B cell (primary cell): ENCODE measurements around the gene CNIH4. TPM values are rescaled to one million over a fixed set of nuclear protein-coding genes. Genes with fewer than 3 reads are reported as not detected.

Source experiments
- ATAC-seq: fragments of 200-7000 bp; cut with Tn5 transposase; one replicate; pipeline ENCODE4 v1.10.0; 2021; ENCODE audit warnings: low read depth, mild to moderate bottlenecking, moderate number of reproducible peaks, moderate library complexity
- CTCF ChIA-PET: fragments of 350-600 bp; sonication (Branson Sonifier 250); formaldehyde crosslinking; loops from one replicate; lab custom pipeline; 2021; ENCODE audit warnings: antibody characterized with exemption, inconsistent platforms; lab: Charles Lee
- POLR2A ChIA-PET: fragments of 350-600 bp; sonication (Branson Sonifier 250); formaldehyde crosslinking; loops from one replicate; lab custom pipeline; 2021; ENCODE audit warnings: antibody characterized with exemption; lab: Charles Lee
- DNase-seq: peaks from one replicate; pipeline ENCODE4 v3.0.0; 2013
- H2AFZ ChIP-seq: 2 replicates; pipeline ENCODE4 v1.6.1; 2012; ENCODE audit warnings: mild to moderate bottlenecking, low read depth, low read length; ENCODE audit not compliant: insufficient read depth, poor library complexity, severe bottlenecking
- H3K27ac ChIP-seq, 2 donors: 1 replicate in 1 of 2; 2 replicates in 1 of 2; pipeline ENCODE4 v1.5.1; 2012 to 2013; ENCODE audit warnings: low read length in 2 of 2, mild to moderate bottlenecking in 2 of 2, moderate library complexity in 1 of 2
- H3K27me3 ChIP-seq, 4 experiments: fragments of 200-600 bp in 1 of 4; sonication (generic) in 1 of 4; replicated peaks in 1 of 4; 1 replicate in 2 of 4; 2 replicates in 2 of 4; pipeline versions ENCODE4 v1.6.1 to v1.7.0; 2013 to 2016; ENCODE audit warnings: low read length in 3 of 4, mild to moderate bottlenecking in 2 of 4, mixed read lengths in 1 of 4, moderate library complexity in 1 of 4; ENCODE audit not compliant: insufficient read depth in 4 of 4, control insufficient read depth in 3 of 4; ENCODE audit errors: control extremely low read depth in 1 of 4
- H3K36me3 ChIP-seq, 2 experiments: replicated peaks in 1 of 2; 1 replicate in 1 of 2; 2 replicates in 1 of 2; pipeline versions ENCODE4 v1.6.1 to v1.7.1; 2013; ENCODE audit warnings: low read length in 1 of 2; ENCODE audit not compliant: insufficient read depth in 2 of 2, control insufficient read depth in 1 of 2; ENCODE audit errors: control extremely low read depth in 1 of 2, extremely low read depth in 1 of 2
- H3K4me1 ChIP-seq, 2 donors: fragments of 200-600 bp in 1 of 2; sonication (generic) in 1 of 2; 1 replicate in 1 of 2; 2 replicates in 1 of 2; pipeline versions ENCODE4 v1.5.1 to v1.6.1; 2013 to 2017; ENCODE audit warnings: low read length in 2 of 2; ENCODE audit not compliant: control insufficient read depth in 2 of 2, insufficient read depth in 2 of 2
- H3K4me2 ChIP-seq: replicated peaks from 2 replicates; pipeline ENCODE3; 2012; ENCODE audit warnings: mild to moderate bottlenecking, low read depth, low read length; ENCODE audit not compliant: poor library complexity, severe bottlenecking
- H3K4me3 ChIP-seq, 5 experiments: fragments of 200-600 bp in 1 of 5; sonication (generic) in 1 of 5; 1 replicate in 3 of 5; 2 replicates in 2 of 5; pipeline versions ENCODE4 v1.5.1 to v1.7.0; 2011 to 2016; ENCODE audit warnings: low read length in 4 of 5, mild to moderate bottlenecking in 4 of 5, low read depth in 2 of 5, control low read depth in 1 of 5, moderate library complexity in 1 of 5; ENCODE audit not compliant: insufficient read depth in 1 of 5; ENCODE audit errors: control extremely low read depth in 1 of 5, extremely low read depth in 1 of 5
- H3K79me2 ChIP-seq: fragments of 200-600 bp; sonication (generic); one replicate; pipeline ENCODE4 v1.6.0; 2016; ENCODE audit warnings: low read length; ENCODE audit not compliant: control insufficient read depth, insufficient read depth
- H3K9ac ChIP-seq: fragments of 200-600 bp; sonication (generic); 2 replicates; pipeline ENCODE4 v1.6.1; 2017; ENCODE audit warnings: mild to moderate bottlenecking, low read length, moderate library complexity
- H3K9me3 ChIP-seq, 3 donors: one replicate each; pipeline versions ENCODE4 v1.6.1 to v1.7.1; 2013; ENCODE audit warnings: low read length in 2 of 3; ENCODE audit not compliant: control insufficient read depth in 2 of 3, insufficient read depth in 1 of 3; ENCODE audit errors: control extremely low read depth in 1 of 3
- H4K20me1 ChIP-seq: 2 replicates; pipeline ENCODE4 v1.6.0; 2012; ENCODE audit warnings: mild to moderate bottlenecking, low read length; ENCODE audit not compliant: insufficient read depth, control insufficient read depth, poor library complexity, severe bottlenecking
- H3K27ac Mint-ChIP-seq: one replicate; pipeline ENCODE4 v1.8.0; 2021; ENCODE audit warnings: mixed read lengths
- H3K27me3 Mint-ChIP-seq: one replicate; pipeline ENCODE4 v1.8.0; 2021; ENCODE audit warnings: mixed read lengths
- H3K4me1 Mint-ChIP-seq: one replicate; pipeline ENCODE4 v1.8.0; 2021; ENCODE audit warnings: mixed read lengths
- H3K4me3 Mint-ChIP-seq: one replicate; pipeline ENCODE4 v1.8.0; 2021; ENCODE audit warnings: mixed read lengths
- H3K9me3 Mint-ChIP-seq: one replicate; pipeline ENCODE4 v1.8.0; 2022; ENCODE audit warnings: mixed read lengths; ENCODE audit not compliant: insufficient read depth
- CTCF ChIP-seq: fragments of 200-600 bp; IDR thresholded peaks from one replicate; pipeline ENCODE4 v1.8.0; 2022; ENCODE audit warnings: antibody characterized with exemption, mild to moderate bottlenecking
- EZH2 ChIP-seq: IDR thresholded peaks from 2 replicates; pipeline ENCODE4 v1.6.1; 2012; ENCODE audit warnings: borderline replicate concordance, low read depth, mild to moderate bottlenecking, moderate library complexity, low read length; ENCODE audit not compliant: insufficient read depth, poor library complexity, severe bottlenecking
- WGBS: methylation state at CpG from one replicate; pipeline ENCODE4 v1.1.5; 2013; ENCODE audit warnings: missing lambda C conversion rate; ENCODE audit not compliant: insufficient coverage; 5-methylcytosine and 5-hydroxymethylcytosine counted together
- intact Hi-C: fragments of 100-400 bp; cut with micrococcal nuclease; formaldehyde crosslinking; loops from one replicate; pipeline ENCODE4 v1.10.0; 2022
- polyA plus RNA-seq: library from polyadenylated mRNA; depleted of rRNA; stranded (reverse); fragments of >200 nt; gene quantifications from 2 replicates; pipeline ENCODE4 v1.2.3, GENCODE V29; 2012
- total RNA-seq, 2 donors: library from RNA; stranded (reverse); fragments of 120-200 nt in 1 of 2; gene quantifications; 1 replicate in 1 of 2; 2 replicates in 1 of 2; pipeline versions ENCODE4 v1.2.3 to v1.2.4, GENCODE V29; 2013 to 2022

CNIH4 gene
- total and polyA plus RNA-seq, 2 donors (not counting 1 experiment from before 2014, with no cell fraction given) = 13.3 to 27.2 TPM

- Histone ChIP-seq H4K20me1 (no peaks in the 10 kb centered on the region), H3K27me3 (peaks cover 0 to 3% (median 0%) of the 10 kb centered on the region in 4 experiments), H3K27ac (no peak overlapping the region), H3K9me3 (peaks cover 0 to 2% (median 0%) of the 10 kb centered on the region in 3 donors), H3K36me3 (no peaks in the 10 kb centered on the region), H3K4me2 (no peak overlapping the region), H2AFZ (peak overlapping the region; percentile 29), H3K4me3 (no peak overlapping the region), H3K4me1 (peaks cover 8 to 19% of the 10 kb centered on the region in 2 donors), H3K9ac (no peak overlapping the region), H3K79me2 (peaks cover 11% of the 10 kb centered on the region)
- DNase-seq = no peak
- H3K4me1 Mint-ChIP-seq = peaks cover 32% of the 10 kb centered on the region
- peak overlapping the region; percentile 4 for H3K27ac Mint-ChIP-seq
- no peak for ATAC-seq
- WGBS = no CpG with 5 or more reads among the region's 5 CpGs
- ChIA-PET POLR2A (no interaction called here), CTCF (interaction anchor here (0.6 to 6.9 kb wide), 17 partner anchors 17 to 582 kb away, joined by 3 to 100 read pairs (median 3); partner anchors contain the start of genes DEGS1 and FBXO28)
- TF ChIP-seq EZH2 = no peak
- TF ChIP-seq CTCF = no peak
- no peaks in the 10 kb centered on the region for H3K9me3 Mint-ChIP-seq
- intact Hi-C loops = loop anchor here (1.0 to 10.0 kb wide), 5 partner anchors 89 to 636 kb away; partner anchors contain the start of gene TP53BP2
- H3K4me3 Mint-ChIP-seq = peak overlapping the region; percentile 20
- H3K27me3 Mint-ChIP-seq = no peaks in the 10 kb centered on the region
Observed at GRCh38 chr1:224333939-224334786, 22.5 kb upstream of the CNIH4 start.
